GM21786 (cell line): Measurements from ENCODE around the gene STAT3.
A peak's percentile ranks its signal among the peaks of the same experiment; 100 is the strongest.

Source experiments
- ATAC-seq: cut with Tn5 transposase; IDR thresholded peaks from one replicate; pipeline ENCODE4 v1.9.1; 2021; ENCODE audit not compliant: unreplicated experiment

Gene STAT3

DNA sequence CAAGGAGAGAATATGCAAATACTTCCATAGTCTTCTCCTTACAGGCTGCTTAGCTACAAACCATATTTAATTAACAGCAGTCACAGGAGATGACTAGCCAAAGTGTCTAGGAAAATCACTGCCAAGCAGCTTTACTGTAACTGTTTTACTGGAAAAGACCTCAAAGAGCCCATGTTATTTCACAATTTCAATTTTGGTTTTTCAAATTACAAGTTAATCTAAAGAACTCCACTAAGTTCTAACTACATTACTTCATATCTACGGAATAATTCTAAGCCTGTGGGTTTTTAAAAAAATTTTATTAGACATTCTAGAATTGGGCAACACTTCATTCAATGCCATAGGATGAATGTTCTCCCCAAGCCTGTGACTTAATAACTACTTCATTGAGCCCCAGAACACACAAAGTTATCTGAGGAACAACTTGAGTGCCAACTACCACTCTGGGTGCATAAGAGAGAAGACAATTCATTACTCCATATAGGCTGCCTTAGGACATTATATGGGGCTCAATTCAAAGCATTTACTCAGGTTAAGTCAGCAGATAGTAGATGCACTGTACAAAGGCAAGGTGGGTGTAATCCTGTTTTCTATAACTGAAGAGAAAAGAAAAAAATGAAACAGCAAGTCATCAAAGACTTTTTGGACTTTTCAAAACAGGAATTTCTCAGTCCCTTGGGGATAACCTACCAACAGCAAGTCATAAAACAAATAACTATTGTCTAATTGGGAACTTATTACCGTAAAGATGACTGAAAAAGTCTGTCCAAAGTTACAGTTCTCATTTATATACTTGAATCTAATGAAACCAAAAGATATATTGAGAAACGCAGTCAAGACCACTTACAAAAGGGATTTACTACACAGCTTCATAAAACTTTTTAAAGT is 33.0 kb downstream of the STAT3 start:
- no peak for ATAC-seq

DNA sequence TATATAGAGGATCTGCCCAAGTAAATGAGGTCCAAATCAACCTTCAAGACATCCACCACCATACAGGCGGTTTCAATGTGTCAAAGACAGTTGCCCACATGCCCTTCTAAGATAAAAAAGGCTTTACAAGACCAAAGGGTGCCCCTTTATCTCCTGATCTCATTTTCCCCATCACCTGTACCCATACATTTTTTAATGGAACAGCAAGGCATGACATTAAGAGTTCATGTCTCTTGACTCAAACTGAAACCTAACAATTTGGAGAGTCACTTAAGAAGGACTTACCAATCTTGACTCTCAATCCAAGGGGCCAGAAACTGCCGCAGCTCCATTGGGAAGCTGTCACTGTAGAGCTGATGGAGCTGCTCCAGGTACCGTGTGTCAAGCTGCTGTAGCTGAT is 40.1 kb downstream of the STAT3 start:
- no peak for ATAC-seq

DNA sequence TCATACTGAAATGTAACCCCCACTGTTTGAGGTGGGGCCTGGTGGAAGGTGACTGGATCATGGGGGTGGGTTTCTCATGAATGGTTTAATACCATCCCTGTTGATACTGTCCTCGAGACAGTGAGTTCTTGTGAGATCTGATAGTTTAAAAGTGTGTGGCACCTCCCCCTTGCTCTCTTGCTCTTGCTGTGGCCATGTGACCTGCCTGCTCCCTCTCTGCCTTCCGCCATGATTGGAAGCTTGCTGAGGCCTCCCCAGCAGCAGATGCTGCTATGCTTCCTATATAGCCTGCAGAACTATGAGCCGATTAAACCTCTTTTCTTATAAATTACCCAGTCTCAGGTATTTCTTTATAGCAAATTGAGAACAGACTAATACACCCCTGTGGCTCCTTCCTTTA is 40.6 kb downstream of the STAT3 start:
- no peak for ATAC-seq

DNA sequence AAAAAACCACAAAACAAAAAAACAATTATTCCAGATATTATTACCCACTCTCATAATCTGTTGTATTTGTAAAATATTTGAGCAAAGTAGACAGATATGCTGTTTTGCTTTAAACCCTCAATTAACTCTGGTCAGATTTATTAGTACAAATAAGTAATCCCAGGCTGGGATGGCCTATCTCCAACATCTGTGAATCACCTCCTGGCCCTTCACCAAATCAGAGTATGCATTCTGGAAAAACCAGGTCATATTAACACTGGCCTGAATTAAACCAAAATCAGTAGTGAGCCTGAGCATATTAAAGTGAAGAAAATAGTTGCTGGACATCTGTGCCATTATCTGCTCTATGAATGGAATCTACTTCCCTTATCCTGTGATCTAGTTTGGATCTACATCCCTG is 41.0 kb downstream of the STAT3 start:
- no peak for ATAC-seq

DNA sequence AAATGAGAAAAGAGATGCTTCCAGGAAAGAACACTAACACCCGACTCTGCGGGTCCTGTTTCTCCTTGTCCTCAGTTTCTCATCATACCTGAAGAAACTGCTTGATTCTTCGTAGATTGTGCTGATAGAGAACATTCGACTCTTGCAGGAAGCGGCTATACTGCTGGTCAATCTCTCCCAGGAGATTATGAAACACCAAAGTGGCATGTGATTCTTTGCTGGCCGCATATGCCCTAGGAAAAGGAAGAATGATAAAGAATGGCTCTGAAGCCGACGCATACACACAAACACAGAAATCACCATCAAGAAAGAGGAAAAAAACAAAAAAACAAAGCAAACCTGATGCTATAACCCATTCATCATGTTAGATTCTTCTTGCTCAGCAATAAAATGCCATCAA is 41.8 kb downstream of the STAT3 start:
- ATAC-seq: no peak

DNA sequence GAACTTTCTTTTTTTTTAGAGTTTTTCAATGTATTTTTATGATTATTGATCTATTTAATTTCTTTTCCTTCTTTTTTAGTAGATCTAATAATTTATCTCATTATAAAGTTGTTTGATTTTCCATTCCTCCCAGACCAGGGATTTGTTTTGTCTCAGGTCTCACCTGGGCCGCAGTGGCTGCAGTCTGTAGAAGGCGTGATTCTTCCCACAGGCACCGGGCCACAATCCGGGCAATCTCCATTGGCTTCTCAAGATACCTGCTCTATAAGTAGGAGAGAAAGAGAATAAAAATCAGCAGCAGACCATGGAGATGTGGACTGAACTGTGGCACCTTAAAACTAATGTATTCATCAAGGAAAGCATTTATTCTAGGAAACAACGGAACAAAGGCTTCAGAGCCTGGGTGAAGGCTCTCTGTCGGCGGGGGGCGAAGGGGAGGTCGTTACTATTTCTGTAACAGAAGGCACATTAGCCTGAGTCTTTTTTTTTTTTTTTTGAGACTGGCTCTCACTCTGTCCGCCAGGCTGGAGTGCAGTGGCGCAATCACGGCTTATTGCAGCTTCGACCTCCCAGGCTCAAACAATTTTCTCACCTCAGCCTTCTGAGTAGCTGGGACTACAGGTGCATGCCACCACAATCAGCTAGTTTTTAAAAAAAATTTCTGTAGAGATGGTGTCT is 42.7 kb downstream of the STAT3 start:
- ATAC-seq: no peak

DNA sequence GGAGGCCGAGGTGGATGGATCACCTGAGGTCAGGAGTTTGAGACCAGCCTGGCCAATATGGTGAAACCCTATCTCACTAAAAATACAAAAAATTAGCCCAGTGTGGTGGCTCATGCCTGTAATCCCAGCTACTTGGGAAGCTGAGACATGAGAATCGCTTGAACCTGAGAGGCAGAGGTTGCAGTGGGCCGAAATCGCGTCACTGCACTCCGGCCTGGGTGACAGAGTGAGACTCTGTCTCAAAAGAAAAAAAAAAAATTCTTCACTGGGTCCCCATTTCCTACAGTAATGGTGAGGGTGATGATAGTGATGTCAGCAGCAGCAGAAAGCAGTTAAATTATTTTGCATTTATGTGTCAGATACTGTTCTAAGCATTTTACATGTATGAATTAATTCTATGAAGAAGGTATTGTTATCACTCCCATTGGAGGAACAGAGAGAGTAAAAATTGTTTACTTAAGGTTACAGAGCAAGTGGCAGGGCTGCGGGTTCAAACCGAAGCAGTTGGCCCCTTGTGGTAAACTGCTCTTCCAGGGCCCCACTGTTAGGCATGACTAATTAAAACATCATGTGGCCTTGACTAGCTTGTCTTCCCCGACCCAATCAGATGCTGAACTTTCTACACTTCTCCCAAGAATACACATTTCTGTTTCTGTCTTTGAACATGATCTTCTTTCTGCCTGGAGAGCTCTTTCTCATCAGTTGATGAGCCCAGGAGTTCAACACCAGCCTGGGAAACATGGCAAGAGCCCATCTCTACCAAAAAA is 45.8 kb downstream of the STAT3 start:
- no peak for ATAC-seq

DNA sequence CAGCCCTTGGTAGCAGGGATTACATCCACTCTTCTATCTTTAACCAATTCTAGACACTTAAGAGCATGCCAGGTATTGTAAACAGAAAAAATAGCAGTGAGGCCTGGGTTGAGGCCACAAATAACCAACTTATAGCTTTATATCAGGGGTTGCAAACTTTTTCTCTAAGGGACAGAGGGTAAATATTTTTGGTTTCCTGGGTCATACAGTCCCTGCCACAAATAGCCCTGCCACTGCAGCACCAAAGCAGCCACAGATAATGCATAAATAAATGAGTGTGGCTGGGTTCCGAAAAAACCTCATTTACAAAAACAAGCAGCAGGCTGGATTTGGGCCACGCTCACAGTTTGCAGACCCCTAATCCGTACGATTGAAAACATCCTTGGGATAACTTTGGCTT is 46.7 kb downstream of the STAT3 start:
- ATAC-seq: no peak

DNA sequence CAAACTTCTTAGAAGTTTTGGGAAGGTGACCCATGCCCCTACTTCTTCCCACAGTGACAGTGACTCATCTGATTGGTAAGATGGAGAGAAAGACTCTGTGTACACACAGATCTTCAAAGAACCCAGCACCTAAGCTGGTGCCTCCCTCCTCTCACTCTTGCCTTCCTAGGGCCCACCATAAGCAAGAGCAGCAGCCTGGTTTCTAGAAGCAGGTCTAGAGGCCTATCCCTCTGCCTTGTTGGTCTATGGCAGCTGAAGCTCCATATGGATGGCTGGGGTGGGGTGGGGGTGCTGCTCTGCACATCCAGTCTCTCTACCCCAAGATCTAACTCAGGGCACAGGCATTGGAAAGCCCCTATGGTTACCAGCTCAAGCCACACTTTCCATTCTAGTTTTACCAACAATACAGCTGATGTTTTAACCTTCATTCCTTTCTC is 47.5 kb downstream of the STAT3 start:
- no peak for ATAC-seq

DNA sequence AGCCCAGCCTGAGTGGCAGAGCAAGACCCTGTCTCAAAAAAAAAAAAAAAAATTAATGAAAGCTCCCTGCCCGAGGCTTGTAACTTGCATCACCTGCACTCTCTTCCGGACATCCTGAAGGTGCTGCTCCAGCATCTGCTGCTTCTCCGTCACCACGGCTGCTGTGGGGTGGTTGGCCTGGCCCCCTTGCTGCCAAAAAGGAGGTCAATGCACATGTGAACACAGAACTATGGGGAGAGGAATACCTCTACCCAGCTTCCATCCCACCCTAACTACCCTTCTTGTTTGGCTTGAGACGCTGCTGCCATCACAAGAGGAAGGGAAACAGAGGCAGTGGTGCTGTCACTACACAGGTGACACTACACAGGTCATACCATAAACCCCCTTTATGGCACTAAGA is 49.0 kb downstream of the STAT3 start:
- ATAC-seq: no peak

DNA sequence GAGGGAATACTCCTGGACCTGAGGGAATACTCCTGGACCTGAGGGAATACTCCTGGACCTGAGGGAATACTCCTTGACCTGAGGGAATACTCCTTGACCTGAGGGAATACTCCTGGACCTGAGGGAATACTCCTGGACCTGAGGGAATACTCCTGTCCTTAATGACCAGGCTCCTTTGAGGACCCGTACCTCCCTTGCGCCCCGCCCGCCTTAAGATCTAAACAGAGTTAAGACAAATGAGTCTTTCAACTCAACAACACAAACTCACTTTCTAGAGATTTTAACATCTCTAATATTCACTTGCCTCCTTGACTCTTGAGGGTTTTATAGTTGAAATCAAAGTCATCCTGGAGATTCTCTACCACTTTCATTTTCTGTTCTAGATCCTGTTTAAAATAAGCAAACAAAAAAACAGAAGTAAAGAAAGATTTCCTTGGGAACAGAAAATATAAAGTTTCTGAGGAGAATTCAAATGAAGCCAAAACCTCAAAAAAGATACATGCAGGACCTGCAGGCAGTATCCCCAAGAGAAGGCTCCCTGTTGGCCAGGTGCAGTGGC is 49.7 kb downstream of the STAT3 start:
- ATAC-seq: no peak

DNA sequence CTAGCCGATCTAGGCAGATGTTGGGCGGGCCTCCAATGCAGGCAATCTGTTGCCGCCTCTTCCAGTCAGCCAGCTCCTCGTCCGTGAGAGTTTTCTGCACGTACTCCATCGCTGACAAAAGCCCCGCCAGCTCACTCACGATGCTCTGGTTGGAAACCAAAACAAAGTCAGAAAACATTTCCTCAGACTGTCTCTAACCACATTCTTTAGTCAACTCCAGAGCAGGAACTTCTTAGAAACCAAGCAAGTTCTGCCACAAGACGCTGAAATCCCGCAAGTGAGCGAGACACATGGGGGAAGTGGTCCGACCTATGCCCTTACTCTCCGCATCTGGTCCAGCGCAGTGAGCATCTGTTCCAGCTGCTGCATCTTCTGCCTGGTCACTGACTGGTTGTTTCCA is 50.8 kb downstream of the STAT3 start:
- peak; percentile 51 for ATAC-seq

DNA sequence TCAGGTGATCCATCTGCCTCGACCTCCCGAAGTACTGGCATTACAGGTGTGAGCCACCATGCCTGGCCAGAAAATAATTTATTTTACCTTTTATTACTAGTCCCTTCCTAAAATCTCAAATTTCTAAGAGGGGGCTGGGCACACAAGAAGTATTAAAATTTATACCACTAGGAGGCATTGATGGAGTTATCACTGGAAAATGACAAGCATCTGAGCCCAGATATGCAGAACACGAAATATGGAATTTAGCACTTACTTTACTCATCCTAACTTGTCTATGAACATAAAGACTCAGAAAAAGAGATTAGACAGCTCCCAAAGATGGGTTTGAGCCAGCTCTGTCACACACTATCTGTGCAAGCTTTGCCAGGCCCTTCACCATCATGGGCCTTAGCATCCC is 53.6 kb downstream of the STAT3 start:
- ATAC-seq: no peak

DNA sequence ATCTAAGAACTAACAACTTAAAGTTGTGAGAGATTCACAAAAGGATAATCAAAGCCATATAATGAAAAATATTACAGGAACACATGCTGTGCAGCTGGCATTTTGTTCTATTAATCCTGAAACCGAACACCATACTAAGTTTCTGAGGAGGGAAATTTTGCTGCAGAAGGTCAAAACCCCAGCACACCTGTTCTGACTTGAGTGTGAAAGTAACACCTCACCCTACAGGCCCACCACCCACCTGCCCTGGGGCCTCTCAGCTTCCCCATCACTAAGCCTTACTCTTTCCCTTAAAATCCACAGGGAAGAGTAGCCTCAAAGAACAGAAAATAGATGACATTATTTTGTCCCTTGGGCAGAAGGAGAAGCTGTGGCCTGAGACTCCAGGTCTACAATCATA is 55.2 kb downstream of the STAT3 start:
- no peak for ATAC-seq

DNA sequence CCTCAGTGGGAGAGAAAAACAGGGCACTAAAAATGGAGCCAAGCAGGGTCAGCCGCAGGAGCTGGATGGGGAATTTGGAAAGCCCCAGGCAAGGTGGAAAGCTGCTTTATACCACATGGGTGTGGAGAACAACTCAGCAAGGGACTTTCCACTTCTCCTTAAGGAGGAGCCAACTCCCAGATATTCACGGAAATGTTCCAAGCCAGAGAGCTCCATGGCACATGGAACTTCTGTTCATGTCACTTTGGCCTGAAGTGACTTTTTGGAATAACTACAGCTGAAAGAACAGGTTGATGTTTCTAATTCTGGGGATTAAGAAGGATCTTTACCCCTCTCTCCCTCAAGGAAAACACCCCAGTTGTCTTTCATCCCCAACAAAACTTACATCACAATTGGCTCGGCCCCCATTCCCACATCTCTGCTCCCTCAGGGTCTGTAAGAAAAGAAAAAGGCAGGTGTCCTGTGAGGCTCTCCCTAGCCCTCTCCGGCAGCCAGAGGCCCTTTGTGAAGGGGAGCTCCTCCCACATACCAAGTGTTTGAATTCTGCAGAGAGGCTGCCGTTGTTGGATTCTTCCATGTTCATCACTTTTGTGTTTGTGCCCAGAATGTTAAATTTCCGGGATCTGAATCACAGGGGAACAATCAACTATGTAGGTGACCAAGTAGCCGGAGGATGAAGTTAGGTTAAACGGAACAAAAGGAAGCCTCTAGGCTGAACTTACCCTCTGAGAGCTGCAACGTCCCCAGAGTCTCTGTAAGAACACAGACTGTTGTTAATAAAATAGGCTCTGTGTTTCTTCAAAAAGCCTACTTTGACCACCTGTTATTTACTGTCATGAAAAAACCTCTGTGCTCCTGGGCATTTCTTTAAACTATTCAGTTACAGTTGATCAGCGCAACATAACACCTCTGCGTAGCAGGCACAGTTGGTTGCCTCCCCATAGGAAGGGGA is 58.9 kb downstream of the STAT3 start:
- no peak for ATAC-seq

DNA sequence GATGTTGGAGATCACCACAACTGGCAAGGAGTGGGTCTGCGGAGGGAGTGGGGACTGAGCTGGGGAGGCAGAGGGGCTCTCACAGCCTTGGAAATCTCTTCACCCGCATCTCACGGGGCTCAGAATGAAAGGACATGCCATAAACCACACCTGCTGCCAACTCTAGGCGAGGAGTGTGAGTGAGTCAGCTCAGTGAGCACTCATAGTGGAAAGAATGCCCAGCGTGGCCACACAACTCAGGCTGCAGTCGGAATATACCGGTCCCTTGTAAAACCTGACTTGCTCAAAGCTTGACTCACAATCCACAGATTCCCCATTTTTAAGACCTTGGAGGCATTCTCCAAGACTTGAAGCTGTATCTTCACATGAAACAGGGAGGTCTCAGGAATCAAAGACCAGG is 63.2 kb downstream of the STAT3 start:
- ATAC-seq: no peak

DNA sequence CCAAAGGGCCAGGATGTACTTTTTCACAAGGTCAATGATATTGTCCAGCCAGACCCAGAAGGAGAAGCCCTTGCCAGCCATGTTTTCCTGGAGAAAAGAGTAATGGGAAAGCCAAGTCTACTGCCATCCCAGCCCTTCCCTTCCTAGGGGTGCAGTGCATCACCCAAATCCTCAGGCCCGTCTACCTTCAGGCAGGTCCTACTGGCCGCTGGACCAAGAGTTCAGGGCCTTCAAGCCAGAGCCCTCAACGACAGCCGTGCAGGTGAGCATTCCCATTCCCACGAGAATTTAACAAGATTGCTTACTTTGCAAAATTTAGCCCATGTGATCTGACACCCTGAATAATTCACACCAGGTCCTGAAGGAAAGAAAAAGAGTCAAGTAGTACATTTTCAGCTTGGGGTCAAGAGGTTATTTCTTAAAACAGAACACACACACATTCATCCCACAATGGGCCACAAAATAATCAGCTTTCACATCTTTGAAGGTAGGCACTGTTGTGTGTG is 64.9 kb downstream of the STAT3 start:
- ATAC-seq: no peak

DNA sequence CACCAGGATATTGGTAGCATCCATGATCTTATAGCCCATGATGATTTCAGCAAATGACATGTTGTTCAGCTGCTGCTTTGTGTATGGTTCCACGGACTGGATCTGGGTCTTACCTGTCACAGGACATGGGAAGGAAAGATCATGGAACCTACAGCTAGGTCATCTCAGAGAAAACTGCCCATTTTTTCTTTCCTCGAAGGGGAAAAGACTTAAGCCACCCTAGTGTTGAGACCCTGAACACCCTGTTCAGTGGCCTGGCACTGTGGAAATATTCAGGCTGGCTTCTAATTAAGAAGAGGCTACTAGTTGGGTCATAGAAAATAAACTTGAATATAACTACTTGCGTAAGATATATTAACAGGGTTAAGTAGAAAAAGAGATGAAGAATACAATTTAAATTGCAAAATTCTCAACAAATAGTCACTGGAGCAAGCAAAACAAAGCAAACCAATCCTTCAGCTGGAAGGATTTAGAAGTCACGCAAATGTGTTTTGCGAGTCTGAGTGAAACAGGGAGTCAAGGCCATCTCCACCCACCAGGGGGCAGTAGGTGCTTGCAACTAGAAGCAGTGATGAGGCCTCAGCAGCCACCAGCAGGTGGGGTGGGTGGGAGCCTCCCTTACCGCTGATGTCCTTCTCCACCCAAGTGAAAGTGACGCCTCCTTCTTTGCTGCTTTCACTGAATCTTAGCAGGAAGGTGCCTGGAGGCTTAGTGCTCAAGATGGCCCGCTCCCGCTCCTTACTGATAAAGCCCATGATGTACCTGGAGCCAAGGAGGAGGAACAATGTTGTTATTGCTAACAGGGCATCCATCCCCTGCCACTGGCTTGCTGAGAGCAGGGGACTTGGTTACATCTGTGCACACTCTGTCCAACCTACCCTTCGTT is 65.6 kb downstream of the STAT3 start:
- peak; percentile 64 for ATAC-seq

DNA sequence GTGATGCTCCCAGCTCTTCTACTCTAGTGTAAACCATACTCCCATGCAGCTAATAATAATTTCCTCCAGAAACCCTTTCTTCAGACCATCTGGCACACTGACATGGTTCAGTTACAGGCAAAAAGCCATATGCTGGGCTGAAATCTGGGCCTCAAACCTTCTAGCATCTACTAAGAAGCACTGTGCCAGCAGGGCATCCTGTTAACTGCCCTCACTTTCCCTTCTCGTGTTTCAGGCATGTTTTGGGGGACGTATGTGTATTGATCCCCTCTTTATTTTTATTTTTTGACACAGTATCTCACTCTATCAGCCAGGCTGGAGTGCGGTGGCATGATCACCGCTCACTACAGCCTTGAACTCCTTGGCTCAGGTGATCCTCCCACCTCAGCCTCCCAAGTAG is 66.7 kb downstream of the STAT3 start:
- ATAC-seq: no peak
